Stimulated activated CD4-positive, alpha-beta T cell treated with anti-CD3 and anti-CD28 coated beads, Interleukin-12 subunit alpha, Interleukin-12 subunit beta, amount 100 ng/mL, for 24 hours (primary cell): ENCODE measurements around the gene CWC25.
A peak's percentile ranks its signal among the peaks of the same experiment; 100 is the strongest.
"Not testable (repeated sequence)": the region's sequence is repeated elsewhere in the genome, so short reads cannot be mapped to it uniquely, and the experiment has no call there.

Source experiments
- DNase-seq, 2 experiments: peaks; one replicate each; pipeline ENCODE4 v3.0.0-alpha.2; 2020; ENCODE audit warnings: low read depth in 2 of 2

CWC25 gene

GRCh38 chr17:38853292-38854219 lies 28.4 kb upstream of the CWC25 start, which contains the start of gene RPL23:
Gene RPL23 (minus strand): TSS chr17:38853721. CDS start chr17:38853710, 11 bp downstream.
- DNase-seq, result peak; percentile 86 to 88

- no peak for DNase-seq
These were observed 27.7 kb upstream of the CWC25 start for GRCh38 chr17:38852771-38853291.

- no peak for DNase-seq
These were observed 26.3 kb upstream of the CWC25 start for GRCh38 chr17:38851434-38851833.

- DNase-seq, result no peak
These were observed 25.3 kb upstream of the CWC25 start for GRCh38 chr17:38850374-38850773.

- no peak for DNase-seq
These were observed 24.0 kb upstream of the CWC25 start for GRCh38 chr17:38848939-38849605.

GRCh38 chr17:38848557-38848891 lies 23.4 kb upstream of the CWC25 start:
- DNase-seq, result no peak

GRCh38 chr17:38844261-38844757 lies 19.2 kb upstream of the CWC25 start:
- no peak for DNase-seq

GRCh38 chr17:38825762-38826247 lies 684 bp upstream of the CWC25 start:
- no peak for DNase-seq

GRCh38 chr17:38815576-38816193 lies 9.4 kb downstream of the CWC25 start:
- no peak for DNase-seq

- DNase-seq, result no peak
These were observed 15.3 kb downstream of the CWC25 start for GRCh38 chr17:38809828-38810227.

- no peak for DNase-seq
These were observed 24.8 kb downstream of the CWC25 start for GRCh38 chr17:38800237-38800760.

- peak; percentile 78 to 89 for DNase-seq
These were observed 25.5 kb downstream of the CWC25 start, which contains the start of gene PIP4K2B for GRCh38 chr17:38799501-38800236. Gene PIP4K2B (minus strand): TSS chr17:38799556. CDS start chr17:38799424, 132 bp downstream.

GRCh38 chr17:38798614-38799500 lies 26.3 kb downstream of the CWC25 start:
- peak; percentile 4 to 29 for DNase-seq

GRCh38 chr17:38797828-38798227 lies 27.3 kb downstream of the CWC25 start:
- DNase-seq, result no peak

GRCh38 chr17:38797158-38797490 lies 28.0 kb downstream of the CWC25 start:
- no peak for DNase-seq

GRCh38 chr17:38796451-38797157 lies 28.5 kb downstream of the CWC25 start:
- no peak for DNase-seq

- DNase-seq, result no peak
These were observed 30.9 kb downstream of the CWC25 start for GRCh38 chr17:38794221-38794620.

- DNase-seq, result no peak
These were observed 34.0 kb downstream of the CWC25 start for GRCh38 chr17:38791162-38791561.

GRCh38 chr17:38790148-38790707 lies 34.9 kb downstream of the CWC25 start:
- not testable (repeated sequence) for DNase-seq
